Liver (tissue), 4 donors: Measurements from ENCODE around the gene CTSW. TPM values are rescaled to one million over a fixed set of nuclear protein-coding genes. Genes with fewer than 3 reads are reported as not detected.

Experiments used
- polyA plus RNA-seq, 2 donors: library from polyadenylated mRNA; stranded (reverse) in 1 of 2; unstranded in 1 of 2; fragments of 200-250 nt in 1 of 2; fragments of >200 nt in 1 of 2; fragmentation: Nextera tagmentation in 1 of 2; extraction: Ambion mirVana in 1 of 2; gene quantifications; one replicate each; pipeline versions ENCODE4 v1.2.1 to v1.2.3, GENCODE V29; 2013 to 2015
- total RNA-seq, 2 donors: library from RNA; depleted of rRNA; stranded (reverse); fragments of >200 nt; gene quantifications; one replicate each; pipeline ENCODE4 v1.2.3, GENCODE V29; 2014
- donor health status: healthy.
- donor health status: healthy.
- donor health status: healthy.

CTSW gene
- total and polyA plus RNA-seq, 4 donors = 1.3 to 2.9 (median 2.1) TPM

Other genes with a start within 250 kb of the CTSW start
- gene SIPA1, start 241.7 kb upstream of the CTSW start, total RNA-seq = 10 to 100 TPM; 15.4 to 34.9 TPM
- gene SIPA1, start 241.7 kb upstream of the CTSW start, polyA plus RNA-seq = 10 to 100 TPM; 16.1 to 29.5 TPM
- 10 to 100 TPM; 11.1 to 22.6 TPM for gene RELA, start 216.9 kb upstream of the CTSW start, total RNA-seq
- 10 to 100 TPM; 21.3 to 30.7 TPM for gene RELA, start 216.9 kb upstream of the CTSW start, polyA plus RNA-seq
- 10 to 100 TPM; 16.1 to 20.7 TPM for gene KAT5, start 167.6 kb upstream of the CTSW start, total RNA-seq
- gene KAT5, start 167.6 kb upstream of the CTSW start, polyA plus RNA-seq = 10 to 100 TPM; 15.5 to 22.9 TPM
- gene RNASEH2C, start 159.0 kb upstream of the CTSW start, total RNA-seq = 10 to 100 TPM; 20.5 to 32.4 TPM
- gene RNASEH2C, start 159.0 kb upstream of the CTSW start, polyA plus RNA-seq = 10 to 100 TPM; 45.7 to 72.1 TPM
- gene AP5B1, start 98.9 kb upstream of the CTSW start, total RNA-seq = 10 to 100 TPM in 1 of 2 donors, 1 to 10 TPM in 1; 4.7 to 10.8 TPM
- 1 to 10 TPM; 2.0 to 5.2 TPM for gene AP5B1, start 98.9 kb upstream of the CTSW start, polyA plus RNA-seq
- under 1 TPM in 1 of 2 donors, not detected in 1; 0.05 TPM for gene OVOL1, start 92.8 kb upstream of the CTSW start, total RNA-seq
- not detected for gene OVOL1, start 92.8 kb upstream of the CTSW start, polyA plus RNA-seq
- under 1 TPM; under 0.01 to 0.09 TPM for gene SNX32, start 45.9 kb upstream of the CTSW start, total RNA-seq
- under 1 TPM; 0.02 to 0.38 TPM for gene SNX32, start 45.9 kb upstream of the CTSW start, polyA plus RNA-seq
- 100 to 1,000 TPM; 184 to 186 TPM for gene CFL1, start 21.7 kb upstream of the CTSW start, total RNA-seq
- 100 to 1,000 TPM; 377 to 498 TPM for gene CFL1, start 21.7 kb upstream of the CTSW start, polyA plus RNA-seq
- gene MUS81, start 19.4 kb upstream of the CTSW start, total RNA-seq = 10 to 100 TPM; 20.2 to 24.7 TPM
- 10 to 100 TPM; 11.0 to 12.9 TPM for gene MUS81, start 19.4 kb upstream of the CTSW start, polyA plus RNA-seq
- 1 to 10 TPM; 5.0 to 5.2 TPM for gene EFEMP2, start 7.0 kb upstream of the CTSW start, total RNA-seq
- 10 to 100 TPM in 1 of 2 donors, 1 to 10 TPM in 1; 5.5 to 10.7 TPM for gene EFEMP2, start 7.0 kb upstream of the CTSW start, polyA plus RNA-seq
- 10 to 100 TPM; 23.7 to 45.4 TPM for gene FIBP, start 8.6 kb downstream of the CTSW start, total RNA-seq
- 10 to 100 TPM; 27.2 to 30.9 TPM for gene FIBP, start 8.6 kb downstream of the CTSW start, polyA plus RNA-seq
- gene CCDC85B, start 10.8 kb downstream of the CTSW start, total RNA-seq = 1 to 10 TPM; 6.8 to 7.0 TPM
- gene CCDC85B, start 10.8 kb downstream of the CTSW start, polyA plus RNA-seq = 10 to 100 TPM in 1 of 2 donors, 1 to 10 TPM in 1; 4.3 to 12.6 TPM
- gene FOSL1, start 20.6 kb downstream of the CTSW start, total RNA-seq = under 1 TPM in 1 of 2 donors, not detected in 1; 0.17 TPM
- under 1 TPM in 1 of 2 donors, not detected in 1; 0.20 TPM for gene FOSL1, start 20.6 kb downstream of the CTSW start, polyA plus RNA-seq
- 1 to 10 TPM; 4.4 to 9.9 TPM for gene C11orf68, start 39.2 kb downstream of the CTSW start, total RNA-seq
- gene C11orf68, start 39.2 kb downstream of the CTSW start, polyA plus RNA-seq = 10 to 100 TPM; 12.6 to 15.4 TPM
- 10 to 100 TPM; 18.1 to 47.2 TPM for gene DRAP1, start 39.6 kb downstream of the CTSW start, total RNA-seq
- 10 to 100 TPM; 37.3 to 57.3 TPM for gene DRAP1, start 39.6 kb downstream of the CTSW start, polyA plus RNA-seq
- not detected for gene TSGA10IP, start 65.6 kb downstream of the CTSW start, total RNA-seq
- gene TSGA10IP, start 65.6 kb downstream of the CTSW start, polyA plus RNA-seq = under 1 TPM in 1 of 2 donors, not detected in 1; 0.02 TPM
- gene SART1, start 81.9 kb downstream of the CTSW start, total RNA-seq = 10 to 100 TPM; 15.1 to 24.3 TPM
- gene SART1, start 81.9 kb downstream of the CTSW start, polyA plus RNA-seq = 10 to 100 TPM; 13.6 to 15.1 TPM
- gene EIF1AD, start 122.3 kb downstream of the CTSW start, total RNA-seq = 10 to 100 TPM; 15.9 to 18.2 TPM
- gene EIF1AD, start 122.3 kb downstream of the CTSW start, polyA plus RNA-seq = 10 to 100 TPM in 1 of 2 donors, 1 to 10 TPM in 1; 6.3 to 12.6 TPM
- 10 to 100 TPM; 10.7 to 11.1 TPM for gene BANF1, start 122.7 kb downstream of the CTSW start, total RNA-seq
- gene BANF1, start 122.7 kb downstream of the CTSW start, polyA plus RNA-seq = 10 to 100 TPM; 83.0 to 100.0 TPM
- gene CST6, start 132.2 kb downstream of the CTSW start, total RNA-seq = not detected
- not detected for gene CST6, start 132.2 kb downstream of the CTSW start, polyA plus RNA-seq
- gene CATSPER1, start 146.6 kb downstream of the CTSW start, total RNA-seq = under 1 TPM in 1 of 2 donors, not detected in 1; 0.17 TPM
- gene CATSPER1, start 146.6 kb downstream of the CTSW start, polyA plus RNA-seq = not detected
- not detected for gene GAL3ST3, start 169.3 kb downstream of the CTSW start, total RNA-seq
- gene GAL3ST3, start 169.3 kb downstream of the CTSW start, polyA plus RNA-seq = not detected
- 10 to 100 TPM; 55.7 to 67.6 TPM for gene SF3B2, start 172.5 kb downstream of the CTSW start, total RNA-seq
- gene SF3B2, start 172.5 kb downstream of the CTSW start, polyA plus RNA-seq = 10 to 100 TPM; 50.5 to 58.7 TPM
- gene PACS1, start 190.4 kb downstream of the CTSW start, total RNA-seq = 1 to 10 TPM; 7.1 to 9.1 TPM
- gene PACS1, start 190.4 kb downstream of the CTSW start, polyA plus RNA-seq = 1 to 10 TPM; 2.7 to 7.6 TPM